GM21526 (cell line): ENCODE results near the gene GDPD5.

Source experiments
- ATAC-seq: cut with Tn5 transposase; IDR thresholded peaks from one replicate; pipeline ENCODE4 v1.9.1; 2021; ENCODE audit warnings: moderate library complexity; ENCODE audit not compliant: unreplicated experiment, low FRiP score

Gene GDPD5

GRCh38 chr11:75408957-75409219, 116.9 kb downstream of the GDPD5 start:
- no peak for ATAC-seq

GRCh38 chr11:75406338-75406777, 119.4 kb downstream of the GDPD5 start:
- ATAC-seq: no peak

- ATAC-seq: no peak
Observed at GRCh38 chr11:75403983-75404658, 121.6 kb downstream of the GDPD5 start.

- no peak for ATAC-seq
Observed at GRCh38 chr11:75403037-75403436, 122.7 kb downstream of the GDPD5 start.

- no peak for ATAC-seq
Observed at GRCh38 chr11:75402002-75402773, 123.6 kb downstream of the GDPD5 start.

- no peak for ATAC-seq
Observed at GRCh38 chr11:75400146-75400865, 125.4 kb downstream of the GDPD5 start.

- peak; percentile 81 for ATAC-seq
Observed at GRCh38 chr11:75399344-75400145, 126.2 kb downstream of the GDPD5 start, which contains the start of gene RPS3. Gene RPS3, plus strand, starts transcription at chr11:75399518. Its CDS starts 30 bp downstream, at chr11:75399548.

DNA sequence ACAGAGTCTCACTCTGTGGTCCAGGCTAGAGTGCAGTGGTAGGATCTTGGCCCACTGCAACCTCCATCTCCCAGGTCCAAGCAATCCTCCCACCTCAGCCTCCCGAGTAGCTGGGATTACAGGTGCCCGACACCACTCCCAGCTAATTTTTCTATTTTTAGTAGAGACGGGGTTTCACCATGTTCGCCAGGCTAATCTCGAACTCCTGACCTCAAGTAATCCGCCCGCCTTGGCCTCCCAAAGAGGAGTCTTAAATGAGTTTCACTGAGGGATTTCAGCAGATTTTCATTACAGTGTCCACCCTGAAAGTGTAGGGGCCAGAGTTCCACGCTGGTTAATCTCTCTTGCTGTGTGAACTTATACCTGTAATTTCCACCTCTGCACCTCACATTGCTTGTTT, 126.8 kb downstream of the GDPD5 start:
- no peak for ATAC-seq

DNA sequence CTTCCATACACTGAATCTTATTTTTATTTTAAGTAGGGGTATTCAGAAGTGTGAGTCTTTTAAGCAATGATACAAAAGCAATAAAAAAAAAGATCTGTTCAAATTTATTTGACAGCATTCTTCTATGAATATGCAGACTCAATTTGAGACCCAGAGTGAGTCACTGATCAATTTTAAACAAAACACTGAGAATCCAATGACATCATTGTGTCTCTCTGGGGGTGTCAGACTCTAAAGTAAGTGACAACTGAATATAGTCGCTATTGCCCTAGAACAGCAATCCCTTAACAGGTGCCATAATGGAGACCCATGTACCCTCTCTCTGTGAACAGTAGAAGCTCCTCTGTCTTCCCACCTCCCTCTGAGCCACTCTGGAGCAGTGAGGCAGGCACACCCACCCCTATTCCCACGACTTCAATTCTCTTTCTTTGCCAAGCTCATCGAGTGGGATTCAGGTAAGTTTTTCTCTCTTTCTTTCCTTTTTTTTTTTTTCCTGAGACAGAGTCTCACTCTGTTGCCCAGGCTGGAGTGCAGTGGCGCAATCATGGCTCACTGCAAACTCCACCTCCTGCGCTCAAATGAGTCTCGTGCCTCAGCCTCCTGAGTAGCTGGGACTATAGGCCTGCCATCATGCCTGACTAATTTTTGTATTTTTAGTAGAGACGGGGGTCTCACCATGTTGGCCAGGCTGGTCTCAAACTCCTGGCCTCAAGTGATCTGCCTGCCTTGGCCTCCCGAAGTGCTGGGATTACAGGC, 131.5 kb downstream of the GDPD5 start:
- ATAC-seq: no peak

DNA sequence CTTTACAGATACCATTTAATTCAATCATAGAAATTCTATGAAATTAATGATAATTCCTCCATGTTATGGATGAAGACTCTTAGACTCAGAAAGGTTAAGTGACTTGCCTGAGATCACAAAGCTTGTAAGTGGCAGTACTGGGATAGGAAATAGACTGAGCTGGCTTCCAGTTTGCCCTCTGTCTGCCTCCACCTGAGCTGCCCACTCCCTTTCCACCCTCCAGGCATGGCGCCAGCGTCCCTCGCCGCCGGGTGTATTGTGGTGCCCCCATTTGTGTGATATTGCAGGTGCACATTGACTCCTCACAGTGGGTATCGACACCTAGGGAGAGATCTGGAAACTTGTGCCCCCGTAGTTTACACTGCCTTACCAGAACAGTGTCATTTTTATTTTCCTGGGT, 135.8 kb downstream of the GDPD5 start:
- ATAC-seq: no peak

DNA sequence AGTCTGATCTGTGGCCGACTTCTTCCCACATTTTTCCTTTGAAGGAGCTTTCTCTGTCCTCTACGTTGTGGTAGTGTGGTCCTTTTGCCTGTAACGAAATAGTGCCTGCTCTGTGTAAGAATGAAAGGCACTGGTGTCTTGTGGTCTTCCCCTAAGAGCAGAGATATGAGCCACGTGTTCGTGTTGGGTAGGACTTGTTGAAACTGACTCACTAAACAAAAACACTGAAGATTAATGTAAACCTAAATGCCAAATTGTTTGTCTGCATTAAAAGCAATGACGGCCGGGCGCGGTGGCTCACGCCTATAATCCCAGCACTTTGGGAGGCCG, 136.5 kb downstream of the GDPD5 start:
- ATAC-seq: no peak

DNA sequence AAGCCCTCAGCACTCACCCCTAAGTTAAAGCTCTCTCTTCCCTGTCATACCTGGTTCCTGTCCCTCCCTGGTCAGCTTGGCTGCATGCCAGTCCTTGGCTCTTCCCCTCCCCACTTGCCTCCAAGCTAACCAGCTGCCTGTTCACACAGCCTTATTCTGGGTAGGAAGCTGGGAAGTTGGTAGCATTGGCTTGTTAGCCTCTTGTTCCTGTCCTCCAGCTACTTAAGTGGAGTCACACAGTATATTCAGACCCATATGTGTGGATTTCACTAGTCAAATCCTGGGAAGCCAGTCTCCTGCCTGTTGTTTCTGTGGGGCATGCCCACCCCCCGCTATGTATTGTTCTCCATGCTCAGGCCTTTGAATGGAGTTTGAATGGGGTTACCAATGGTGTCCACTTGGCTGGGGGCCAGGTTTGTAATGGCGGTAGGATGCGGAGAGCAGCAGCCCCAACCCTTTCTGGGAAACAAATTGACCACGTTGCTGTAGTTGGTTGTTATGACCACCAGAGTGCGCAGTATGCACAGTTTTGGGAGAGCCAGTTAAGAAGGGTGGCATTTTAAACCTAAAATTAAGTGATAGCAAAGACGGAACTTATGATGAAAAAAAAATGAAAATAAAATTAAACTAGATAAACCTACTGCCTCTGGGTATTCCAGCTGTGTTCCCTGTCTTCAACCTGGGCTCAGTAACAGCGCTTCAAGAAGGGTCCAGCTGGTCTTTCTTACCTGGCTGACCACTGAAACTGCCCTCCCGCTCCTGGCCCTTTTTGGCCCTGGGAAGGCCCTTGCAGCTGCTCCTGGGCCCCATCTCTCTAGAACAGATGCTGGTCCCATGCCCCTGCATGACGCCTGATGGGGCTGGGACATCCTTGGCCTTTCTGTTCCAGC, 137.1 kb downstream of the GDPD5 start:
- no peak for ATAC-seq

DNA sequence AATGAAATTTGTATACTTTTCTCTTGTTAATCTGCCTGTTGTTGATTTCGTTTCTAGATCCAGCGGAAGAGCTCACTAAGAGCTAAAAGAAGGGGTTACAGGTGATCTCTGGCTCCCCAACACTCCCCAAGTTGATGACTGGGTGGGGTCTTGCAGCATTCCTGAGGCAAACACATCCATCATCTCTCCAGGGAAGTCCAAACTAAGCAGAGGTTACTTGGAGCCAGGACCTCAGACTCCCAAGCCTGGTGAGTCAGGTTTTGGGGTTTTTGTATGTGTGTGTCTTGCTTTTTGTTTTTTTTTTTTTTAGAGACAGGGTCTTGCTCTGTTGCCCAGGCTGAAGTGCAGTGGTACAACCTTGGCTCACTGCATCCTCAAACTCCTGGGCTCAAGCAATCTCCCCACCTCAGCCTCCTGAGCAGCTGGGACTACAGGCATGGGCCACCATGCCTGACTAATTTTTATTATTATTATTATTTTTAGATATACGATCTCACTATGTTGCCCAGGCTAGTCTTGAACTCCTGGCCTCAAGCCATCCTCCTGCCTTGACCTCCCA, 137.9 kb downstream of the GDPD5 start:
- no peak for ATAC-seq

- no peak for ATAC-seq
Observed at GRCh38 chr11:75386942-75387630, 138.7 kb downstream of the GDPD5 start.
